ENCODE measurements around the gene TMIGD1.

Gene TMIGD1, protein sequence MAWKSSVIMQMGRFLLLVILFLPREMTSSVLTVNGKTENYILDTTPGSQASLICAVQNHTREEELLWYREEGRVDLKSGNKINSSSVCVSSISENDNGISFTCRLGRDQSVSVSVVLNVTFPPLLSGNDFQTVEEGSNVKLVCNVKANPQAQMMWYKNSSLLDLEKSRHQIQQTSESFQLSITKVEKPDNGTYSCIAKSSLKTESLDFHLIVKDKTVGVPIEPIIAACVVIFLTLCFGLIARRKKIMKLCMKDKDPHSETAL

DNA sequence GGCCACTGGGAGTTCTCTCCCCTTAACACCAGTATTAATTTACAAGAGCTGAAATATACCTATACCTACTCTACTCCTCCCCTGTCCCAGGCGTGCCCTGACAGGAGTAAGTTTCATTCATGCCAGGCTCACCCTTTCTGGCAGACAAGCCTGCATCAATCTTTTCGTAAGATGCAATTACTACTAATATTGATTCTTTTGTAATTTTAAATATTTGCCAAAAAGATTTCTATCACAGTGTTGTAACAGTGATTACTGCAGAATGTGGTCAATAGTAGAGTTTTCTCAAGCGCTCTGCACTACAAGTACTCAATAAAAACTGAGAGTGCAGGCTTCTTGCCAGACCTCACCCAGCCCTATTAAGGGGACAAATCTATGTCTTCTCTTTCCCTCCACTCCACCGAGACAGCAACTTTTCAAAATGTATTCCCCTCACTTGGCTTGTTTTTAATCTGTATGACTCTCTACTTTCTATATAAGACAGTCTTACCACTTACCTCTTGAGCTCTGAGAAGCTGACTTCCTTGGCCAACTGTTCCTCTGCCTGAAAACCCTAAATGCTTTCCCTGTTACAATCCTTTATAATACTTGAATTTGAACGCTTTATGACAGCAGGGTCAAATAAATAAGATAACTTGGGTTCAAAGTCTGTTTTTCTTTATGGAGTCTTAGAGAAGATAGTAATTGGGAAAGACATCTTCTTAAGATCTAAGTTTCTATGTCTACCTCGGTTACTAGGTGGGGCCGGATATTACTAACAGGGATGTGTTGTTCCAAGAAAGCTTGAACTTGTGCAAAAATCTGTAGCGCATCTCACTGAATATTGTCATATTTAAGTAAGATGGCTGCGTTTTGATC, at the start of gene TMIGD1:
TMIGD1 (minus strand) TSS at position 555 of the 858 bp plus-strand sequence. CDS start 1,924 bp downstream, outside the sequence.
- DNase-seq (ENCODE audit: low read depth in 2 of 3, low spot score in 2 of 3): no peak

DNA sequence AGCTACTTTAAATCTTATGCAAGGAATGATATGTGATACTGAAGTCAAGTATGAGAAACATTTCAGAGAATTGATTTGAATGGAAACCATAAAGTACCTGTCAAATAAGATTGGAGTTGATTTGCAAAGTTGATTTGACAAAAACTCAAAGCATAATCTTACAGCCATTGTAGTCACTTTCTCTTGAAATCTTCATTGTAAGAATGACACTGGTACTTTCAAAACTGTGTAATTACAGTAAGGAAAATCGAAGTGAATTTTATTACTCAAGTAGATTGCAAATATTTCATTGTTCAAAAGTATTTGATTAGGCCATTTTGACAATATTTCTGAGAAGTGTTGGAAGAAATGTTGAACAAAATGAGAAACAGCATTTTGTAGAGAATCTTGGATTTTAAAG, 48.5 kb upstream of the TMIGD1 start:
- no peak for DNase-seq (ENCODE audit: low read depth in 2 of 3, low spot score in 2 of 3)

DNA sequence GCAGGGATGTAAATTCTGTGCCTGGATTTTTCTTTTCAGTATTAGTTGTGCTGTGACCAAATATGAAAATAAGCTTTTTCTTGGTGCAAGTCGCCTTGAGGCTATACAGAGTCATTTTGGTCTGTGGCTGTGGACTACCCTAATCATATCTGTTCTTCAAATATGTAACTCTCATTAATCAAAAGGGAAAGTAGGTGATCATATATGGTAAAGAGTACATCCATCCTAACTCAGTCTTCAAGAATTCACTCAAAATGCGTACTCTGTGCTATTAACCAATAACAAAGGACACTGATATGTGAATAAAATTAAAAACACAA, 47.4 kb upstream of the TMIGD1 start:
- no peak for DNase-seq (ENCODE audit: low read depth in 2 of 3, low spot score in 2 of 3)

DNA sequence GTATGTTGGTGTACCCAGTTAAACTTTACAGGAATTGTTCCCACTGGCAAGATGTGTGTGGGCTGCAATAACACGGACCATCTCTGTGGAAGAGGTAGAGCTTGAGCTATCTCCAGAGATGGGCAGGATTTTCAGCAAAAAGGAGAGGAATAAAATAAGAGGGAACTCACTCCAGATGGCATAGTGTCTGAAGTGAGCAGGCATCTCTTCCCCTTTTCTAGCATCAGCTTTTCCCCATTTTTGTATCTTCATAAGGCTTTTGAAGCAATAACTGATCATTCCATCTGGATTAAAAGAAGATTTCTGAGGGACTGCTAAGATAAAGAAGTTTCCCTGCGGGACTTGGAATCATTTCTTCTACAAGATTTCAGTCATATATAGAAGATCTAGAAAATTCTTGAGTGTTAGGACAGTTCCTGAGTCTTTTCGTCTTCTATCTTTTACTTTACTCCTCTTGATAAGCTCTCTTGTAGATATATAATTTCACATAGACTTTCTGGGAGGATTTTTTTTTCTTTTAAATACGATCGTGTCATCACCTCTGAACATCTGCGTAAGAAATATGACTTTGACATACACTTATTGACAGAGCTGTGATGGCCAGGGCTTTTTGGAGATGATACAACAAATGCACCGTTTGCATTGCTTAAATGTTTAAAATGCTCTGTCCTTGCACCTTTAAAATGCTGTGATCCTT, 46.9 kb upstream of the TMIGD1 start:
- DNase-seq (ENCODE audit: low read depth in 2 of 3, low spot score in 2 of 3): no peak

DNA sequence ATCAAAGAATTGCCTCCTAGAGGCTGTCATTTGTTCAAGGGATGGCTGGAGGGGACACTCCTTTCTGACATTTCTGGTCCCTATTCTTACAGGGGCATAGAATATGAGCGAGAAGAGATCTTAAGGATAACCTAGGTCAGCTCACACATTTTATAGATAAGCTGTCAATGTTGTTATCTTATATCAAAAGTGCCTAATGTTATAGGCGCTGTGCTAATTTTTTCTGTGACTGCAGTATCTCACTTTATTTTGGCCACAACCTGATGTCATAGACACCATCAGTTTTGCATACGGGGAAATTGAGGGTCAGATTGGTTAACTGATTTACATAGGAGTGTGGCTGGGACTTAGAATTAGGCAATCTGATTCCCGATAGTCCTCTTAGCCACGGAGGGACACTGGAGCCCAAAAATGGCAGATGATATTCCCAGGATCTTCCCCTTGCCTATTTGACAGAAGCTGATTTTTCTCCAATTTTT, 46.1 kb upstream of the TMIGD1 start:
- no peak for DNase-seq (ENCODE audit: low read depth in 2 of 3, low spot score in 2 of 3)

DNA sequence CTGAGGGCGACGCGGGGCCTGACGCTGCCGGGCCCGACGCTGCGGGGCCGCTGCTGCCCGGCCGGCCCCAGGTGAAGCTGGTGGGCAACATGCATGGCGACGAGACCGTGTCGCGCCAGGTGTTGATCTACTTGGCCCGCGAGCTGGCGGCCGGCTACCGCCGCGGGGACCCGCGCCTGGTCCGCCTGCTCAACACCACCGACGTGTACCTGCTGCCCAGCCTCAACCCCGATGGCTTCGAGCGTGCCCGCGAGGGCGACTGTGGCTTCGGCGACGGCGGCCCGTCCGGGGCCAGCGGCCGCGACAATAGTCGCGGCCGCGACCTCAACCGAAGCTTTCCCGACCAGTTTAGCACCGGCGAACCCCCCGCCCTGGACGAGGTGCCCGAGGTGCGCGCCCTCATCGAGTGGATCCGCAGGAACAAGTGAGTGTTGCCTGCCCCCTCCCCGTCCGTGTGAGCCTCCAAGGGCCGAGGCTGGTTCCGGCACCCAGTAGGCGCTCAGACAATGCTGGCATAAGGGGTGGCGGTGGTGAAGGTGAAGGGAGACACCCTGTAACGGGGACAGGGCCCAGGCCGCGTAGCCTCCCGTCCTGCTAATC, 45.5 kb upstream of the TMIGD1 start:
- peak in 2 of 3 experiments; percentile 21 for DNase-seq (ENCODE audit: low read depth in 2 of 3, low spot score in 2 of 3)

DNA sequence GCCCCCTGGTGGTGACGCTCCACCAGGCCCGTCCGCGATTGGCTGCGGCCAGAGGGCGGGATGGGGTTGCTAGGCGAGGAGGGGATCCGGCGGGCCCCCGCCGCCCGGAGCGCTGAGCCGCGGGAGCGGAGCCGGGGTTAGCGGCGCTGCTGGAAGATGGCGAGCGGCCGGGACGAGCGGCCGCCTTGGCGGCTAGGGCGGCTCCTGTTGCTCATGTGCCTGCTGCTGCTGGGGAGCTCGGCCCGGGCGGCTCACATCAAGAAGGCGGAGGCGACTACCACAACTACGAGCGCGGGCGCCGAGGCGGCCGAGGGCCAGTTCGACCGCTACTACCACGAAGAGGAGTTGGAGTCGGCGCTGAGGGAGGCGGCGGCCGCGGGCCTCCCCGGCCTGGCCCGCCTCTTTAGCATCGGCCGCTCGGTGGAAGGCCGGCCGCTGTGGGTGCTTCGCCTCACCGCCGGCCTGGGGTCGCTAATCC, 45.0 kb upstream of the TMIGD1 start, which contains the start of gene CPD:
CPD (plus strand) TSS at position 103 of the 478 bp plus-strand sequence; CDS start at position 157, 54 bp downstream.
- peak; percentile 95 to 96 (median 96) for DNase-seq (ENCODE audit: low read depth in 2 of 3, low spot score in 2 of 3)

DNA sequence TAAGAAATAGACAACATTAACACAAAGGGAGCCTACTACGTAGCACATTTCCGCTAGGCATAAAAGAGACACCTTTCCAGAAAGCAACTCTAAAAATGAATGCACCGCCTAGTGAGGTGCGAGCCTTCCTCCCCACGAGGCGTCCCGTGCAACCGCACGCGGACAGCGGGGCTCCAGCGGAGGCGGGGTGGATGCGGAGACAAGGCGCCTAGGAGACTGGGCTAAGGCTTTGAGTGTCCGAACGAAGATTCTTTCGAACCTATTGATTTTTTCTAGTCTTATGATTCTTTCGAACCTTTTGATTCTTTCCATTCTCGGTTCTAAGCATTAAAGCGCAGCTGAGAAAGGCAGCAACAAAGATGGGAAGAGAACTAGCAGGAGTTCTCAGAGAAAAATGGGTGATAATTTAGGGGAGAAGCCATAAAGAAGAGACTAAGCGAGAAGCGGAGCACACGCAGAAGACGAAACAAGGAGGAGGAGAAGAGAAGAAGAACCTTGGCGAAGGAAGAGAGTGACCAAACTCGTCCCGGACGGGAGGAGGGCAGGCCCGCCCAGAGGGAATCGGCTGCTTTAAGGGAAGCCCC, 44.5 kb upstream of the TMIGD1 start:
- peak in 2 of 3 experiments; percentile 26 to 30 for DNase-seq (ENCODE audit: low read depth in 2 of 3, low spot score in 2 of 3)

DNA sequence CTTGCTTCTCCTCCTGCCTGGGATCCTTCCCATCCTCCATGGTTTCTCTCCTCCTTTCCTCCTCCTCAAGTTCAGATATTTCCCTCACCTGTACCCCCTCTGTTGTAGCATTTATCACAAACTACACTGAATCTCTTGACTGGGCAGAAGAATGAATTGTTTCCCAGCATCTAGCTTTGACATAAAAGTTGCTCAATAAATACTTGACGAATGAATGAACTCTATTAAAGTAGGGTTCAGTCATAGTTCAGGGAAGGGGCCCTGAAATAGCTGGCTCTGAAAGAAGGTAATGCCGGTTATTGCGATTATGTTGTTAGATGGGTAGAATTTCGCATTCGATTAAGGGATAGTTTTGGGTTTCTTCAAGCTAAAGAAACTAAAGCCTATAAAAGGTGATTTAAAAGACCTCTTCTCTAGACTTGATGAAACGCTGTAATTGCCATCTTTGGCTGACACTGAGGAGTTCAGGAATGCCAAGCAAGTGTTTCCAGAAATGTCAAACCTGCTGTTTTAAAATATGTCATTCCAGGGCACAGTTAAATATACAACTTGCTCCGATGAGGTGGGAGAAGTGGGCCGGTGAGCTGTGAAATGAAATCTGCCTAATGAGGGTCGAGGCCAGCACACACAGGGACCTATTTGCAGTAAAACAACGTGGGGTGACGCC, 43.9 kb upstream of the TMIGD1 start:
- no peak for DNase-seq (ENCODE audit: low read depth in 2 of 3, low spot score in 2 of 3)

DNA sequence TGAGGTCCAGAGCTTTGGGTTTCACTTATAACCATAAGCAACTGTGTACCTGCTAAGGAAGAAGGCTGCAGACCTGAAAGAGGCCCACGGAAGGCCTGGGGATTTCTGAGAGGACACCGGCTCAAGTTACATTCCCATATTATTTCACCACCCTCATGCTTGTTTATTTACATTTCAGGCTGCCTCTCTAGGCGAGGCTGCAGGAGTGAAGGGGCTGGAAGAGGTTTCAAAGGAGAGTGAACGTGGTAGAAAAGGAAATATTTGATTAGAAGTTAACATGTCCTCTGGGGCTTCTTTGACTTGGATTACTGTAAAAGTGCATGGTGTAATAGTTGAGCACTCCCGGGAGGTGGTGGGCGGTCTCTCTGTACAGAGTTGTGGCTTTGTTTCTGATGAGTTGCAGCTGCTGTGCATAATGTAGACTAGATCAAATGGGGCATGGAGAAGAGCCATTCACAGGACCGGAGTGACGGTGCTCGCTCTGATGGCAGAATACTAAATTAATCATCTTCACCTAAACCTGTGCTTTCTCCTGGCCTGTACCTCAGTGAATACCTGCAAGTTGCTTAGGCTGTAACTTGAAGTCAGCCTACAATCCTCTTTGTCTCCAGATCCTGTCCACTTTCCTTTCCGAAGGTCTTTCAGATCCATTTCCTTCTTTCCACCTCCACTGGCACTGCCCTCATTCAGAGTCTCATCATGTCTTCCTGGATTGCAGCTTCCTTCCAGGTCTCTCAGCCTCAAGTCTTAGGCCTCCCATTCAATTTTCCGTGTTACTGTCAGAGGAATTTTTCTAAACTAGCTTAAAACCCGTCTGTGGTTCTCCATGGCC, 43.0 kb upstream of the TMIGD1 start:
- no peak for DNase-seq (ENCODE audit: low read depth in 2 of 3, low spot score in 2 of 3)

DNA sequence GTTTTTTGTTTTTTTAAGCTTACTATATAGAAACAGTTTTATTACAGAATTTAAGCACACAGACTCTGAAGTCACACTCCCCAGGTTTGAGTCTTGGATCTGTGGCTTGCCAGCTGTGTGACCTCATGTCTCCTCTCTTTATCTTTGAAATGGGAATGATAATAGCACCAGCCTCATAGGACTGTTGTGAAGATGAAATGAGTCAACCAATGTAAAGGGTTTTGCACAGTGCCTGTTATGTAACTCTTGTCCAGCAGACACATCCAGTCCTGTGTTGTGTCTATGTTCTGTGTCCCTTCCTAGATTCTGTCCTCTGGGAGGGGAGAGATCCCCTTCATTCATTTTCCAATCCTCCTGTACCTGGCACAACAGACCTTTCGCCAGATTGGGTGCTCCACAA, 41.8 kb upstream of the TMIGD1 start:
- no peak for DNase-seq (ENCODE audit: low read depth in 2 of 3, low spot score in 2 of 3)

DNA sequence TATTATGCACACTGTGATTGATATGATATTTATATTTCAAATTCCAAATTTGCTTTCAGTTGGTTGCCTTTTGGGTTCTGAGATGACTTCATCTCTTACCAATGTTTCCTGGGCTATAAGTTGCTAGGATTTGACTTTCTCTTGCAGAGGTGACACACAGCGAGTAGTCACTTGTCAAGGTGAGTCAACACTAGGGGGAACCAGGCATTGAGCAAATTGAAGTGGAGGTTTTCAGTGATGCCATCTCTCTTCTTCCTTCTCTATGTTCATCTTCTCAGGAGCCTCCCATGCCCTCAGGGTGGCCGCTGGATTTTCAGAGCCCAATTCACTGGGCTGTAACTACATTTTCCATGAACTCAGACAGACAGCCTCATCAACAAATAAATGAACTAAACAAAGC, 38.9 kb upstream of the TMIGD1 start:
- no peak for DNase-seq (ENCODE audit: low read depth in 2 of 3, low spot score in 2 of 3)

DNA sequence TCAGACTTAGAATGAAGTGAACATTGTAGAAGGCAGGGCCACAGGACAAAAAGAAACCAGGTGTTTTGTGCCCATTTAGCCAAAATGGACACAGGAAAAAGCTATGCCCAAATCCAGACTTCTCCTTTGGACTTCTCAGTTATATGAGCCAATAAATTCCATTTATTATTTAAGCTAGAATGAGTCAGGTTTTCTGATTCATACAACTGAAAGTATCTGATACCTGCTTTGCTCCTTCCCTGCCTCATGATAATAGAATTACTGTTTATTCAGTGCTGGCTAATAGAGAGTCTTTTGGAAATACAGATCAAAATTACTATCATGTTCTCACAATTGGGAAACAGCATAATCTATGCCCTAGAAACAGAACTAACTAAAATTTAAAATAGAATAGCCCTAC, 36.1 kb upstream of the TMIGD1 start:
- DNase-seq (ENCODE audit: low read depth in 2 of 3, low spot score in 2 of 3): no peak

DNA sequence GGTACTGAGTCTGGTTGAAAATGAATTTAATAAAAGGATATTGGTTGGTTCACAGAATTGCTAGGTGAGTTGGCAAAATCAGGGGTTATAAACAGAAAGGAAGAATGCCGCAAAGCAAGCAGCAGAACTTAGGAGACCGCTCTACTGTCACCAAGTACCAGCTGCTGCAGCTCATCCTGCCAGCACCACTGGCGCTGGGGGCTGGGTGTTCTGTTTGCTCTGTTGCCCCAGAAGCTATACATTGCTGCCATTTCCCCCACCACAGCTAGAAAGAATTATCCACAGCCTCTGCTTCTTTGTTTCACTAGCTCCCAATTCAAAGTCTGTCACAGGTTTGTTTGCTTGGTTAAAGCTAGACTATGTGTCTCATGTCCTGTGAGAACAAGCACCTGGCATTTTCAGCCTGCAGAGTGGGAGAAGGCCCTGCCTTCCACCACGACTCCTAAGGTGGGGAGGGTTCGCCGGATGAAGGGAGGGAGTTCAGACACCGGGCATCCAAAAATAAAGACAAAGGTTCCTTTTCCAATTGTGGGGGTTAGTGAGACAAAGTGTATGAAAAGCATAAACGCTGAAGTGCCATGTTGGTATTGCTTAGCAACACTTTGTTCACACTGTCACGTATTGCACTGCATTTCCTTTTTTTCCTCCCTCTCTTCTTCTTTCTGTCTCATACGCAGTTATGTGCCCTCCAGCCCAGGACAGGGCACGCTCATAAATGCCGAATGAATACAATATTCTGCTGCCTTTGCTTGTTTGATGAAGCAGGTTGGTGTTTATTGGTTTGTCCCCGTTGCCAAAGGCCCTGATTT, 35.3 kb upstream of the TMIGD1 start:
- no peak for DNase-seq (ENCODE audit: low read depth in 2 of 3, low spot score in 2 of 3)

DNA sequence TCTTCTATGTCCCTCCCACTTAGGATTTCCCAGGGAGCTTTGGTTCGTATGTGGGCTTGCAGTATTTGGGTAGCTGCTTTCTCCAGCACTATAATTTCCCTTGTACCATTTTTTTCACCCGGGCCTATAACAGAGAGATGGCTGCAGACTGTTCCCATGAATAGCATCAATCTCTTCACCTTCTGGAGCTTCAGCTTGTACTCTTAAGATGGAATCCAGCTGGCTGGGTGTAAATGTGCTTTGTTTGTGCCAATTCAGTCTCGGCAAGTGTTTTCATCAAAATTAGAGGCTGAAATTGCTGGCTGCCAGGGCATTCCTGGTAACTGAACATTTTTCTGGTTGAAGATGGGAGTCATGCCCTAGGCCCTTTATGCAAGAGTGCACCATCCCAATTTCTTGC, 32.7 kb upstream of the TMIGD1 start:
- DNase-seq (ENCODE audit: low read depth in 2 of 3, low spot score in 2 of 3): no peak

DNA sequence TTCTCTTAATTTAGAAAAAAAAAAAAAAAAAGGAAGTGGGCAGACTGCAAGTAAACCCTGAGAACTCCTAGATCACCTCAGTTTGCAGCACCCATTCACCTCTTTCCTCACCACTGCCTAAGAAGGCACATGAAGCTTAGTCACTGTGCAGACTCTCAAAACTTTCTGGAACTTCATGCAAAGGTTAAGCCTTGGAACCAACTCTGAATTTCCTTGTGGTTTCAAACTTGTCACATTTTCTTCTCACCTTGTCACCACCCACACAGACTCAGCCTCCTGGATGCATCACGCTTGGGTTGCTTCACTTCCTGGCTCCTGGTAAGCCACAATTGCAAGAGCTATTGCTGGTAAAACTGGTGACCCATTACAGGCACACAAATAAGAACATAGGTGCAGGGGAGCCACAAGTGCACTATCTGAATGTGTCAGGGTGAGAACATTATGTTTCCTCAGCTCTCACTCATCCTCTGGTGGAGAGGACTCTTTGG, 29.9 kb upstream of the TMIGD1 start:
- peak in 2 of 3 experiments; percentile 63 for DNase-seq (ENCODE audit: low read depth in 2 of 3, low spot score in 2 of 3)

DNA sequence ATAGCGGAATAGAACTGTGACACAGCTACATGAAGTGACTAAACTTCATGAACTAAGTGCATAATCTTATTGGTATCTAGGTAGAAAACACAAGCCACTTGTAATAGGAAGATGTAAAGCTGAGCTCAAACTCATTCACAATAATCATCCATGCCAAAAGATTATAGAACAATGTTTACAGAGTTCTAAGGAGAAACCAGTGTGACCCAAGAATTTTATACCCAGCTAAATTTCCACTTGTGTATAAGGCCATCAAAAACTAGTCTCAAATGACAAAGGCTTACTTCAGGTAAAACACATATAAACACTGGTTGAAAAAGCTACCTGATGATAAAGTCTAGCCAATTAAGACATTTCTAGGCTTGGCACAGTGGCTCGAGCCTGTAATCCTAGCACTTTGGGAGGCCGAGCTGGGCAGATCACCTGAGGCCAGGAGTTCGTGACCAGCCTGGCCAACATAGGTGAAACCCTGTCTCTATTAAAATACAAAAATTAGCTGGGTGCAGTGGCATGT, 28.0 kb upstream of the TMIGD1 start:
- DNase-seq (ENCODE audit: low read depth in 2 of 3, low spot score in 2 of 3): no peak

Measured in activated CD8-positive, alpha-beta memory T cell treated with anti-CD3 and anti-CD28 coated beads for 48 hours (primary cell).